Ishikawa (cell line): ENCODE results near the gene FAM3A.

Source experiments
- CEBPB ChIP-seq: IDR thresholded peaks from 2 replicates; pipeline ENCODE4 v1.6.1; 2012
- CREB1 ChIP-seq: IDR thresholded peaks from 2 replicates; pipeline ENCODE4 v1.6.1; 2012; ENCODE audit warnings: low read depth
- EGR1 ChIP-seq: IDR thresholded peaks from 2 replicates; pipeline ENCODE4 v1.6.1; 2012
- EP300 ChIP-seq: IDR thresholded peaks from 2 replicates; pipeline ENCODE4 v1.6.1; 2012; ENCODE audit warnings: borderline replicate concordance
- FOXM1 ChIP-seq: IDR thresholded peaks from 2 replicates; pipeline ENCODE4 v1.6.1; 2012; ENCODE audit warnings: low read depth, borderline replicate concordance
- MAX ChIP-seq: IDR thresholded peaks from 2 replicates; pipeline ENCODE4 v1.6.1; 2012
- NFIC ChIP-seq: IDR thresholded peaks from 2 replicates; pipeline ENCODE4 v1.6.1; 2012
- RAD21 ChIP-seq: IDR thresholded peaks from 2 replicates; pipeline ENCODE4 v1.6.1; 2012; ENCODE audit warnings: low read depth
- TAF1 ChIP-seq: IDR thresholded peaks from 2 replicates; pipeline ENCODE4 v1.6.1; 2012; ENCODE audit warnings: low read depth, mild to moderate bottlenecking
- TCF12 ChIP-seq: IDR thresholded peaks from 2 replicates; pipeline ENCODE4 v1.6.1; 2012; ENCODE audit warnings: low read depth
- TEAD4 ChIP-seq: IDR thresholded peaks from 2 replicates; pipeline ENCODE4 v1.6.1; 2012
- YY1 ChIP-seq: IDR thresholded peaks from 2 replicates; pipeline ENCODE4 v1.6.1; 2012; ENCODE audit warnings: low read depth
- ZBTB7A ChIP-seq: IDR thresholded peaks from 2 replicates; pipeline ENCODE4 v1.6.1; 2012; ENCODE audit warnings: low read depth
- TF ChIP-seq, protein P1 (sequence below): IDR thresholded peaks from 2 replicates; pipeline ENCODE4 v1.6.1; 2012; ENCODE audit warnings: low read depth, mild to moderate bottlenecking
- TF ChIP-seq, protein P2 (sequence below): IDR thresholded peaks from 2 replicates; pipeline ENCODE4 v1.6.1; 2012

The FAM3A gene

DNA sequence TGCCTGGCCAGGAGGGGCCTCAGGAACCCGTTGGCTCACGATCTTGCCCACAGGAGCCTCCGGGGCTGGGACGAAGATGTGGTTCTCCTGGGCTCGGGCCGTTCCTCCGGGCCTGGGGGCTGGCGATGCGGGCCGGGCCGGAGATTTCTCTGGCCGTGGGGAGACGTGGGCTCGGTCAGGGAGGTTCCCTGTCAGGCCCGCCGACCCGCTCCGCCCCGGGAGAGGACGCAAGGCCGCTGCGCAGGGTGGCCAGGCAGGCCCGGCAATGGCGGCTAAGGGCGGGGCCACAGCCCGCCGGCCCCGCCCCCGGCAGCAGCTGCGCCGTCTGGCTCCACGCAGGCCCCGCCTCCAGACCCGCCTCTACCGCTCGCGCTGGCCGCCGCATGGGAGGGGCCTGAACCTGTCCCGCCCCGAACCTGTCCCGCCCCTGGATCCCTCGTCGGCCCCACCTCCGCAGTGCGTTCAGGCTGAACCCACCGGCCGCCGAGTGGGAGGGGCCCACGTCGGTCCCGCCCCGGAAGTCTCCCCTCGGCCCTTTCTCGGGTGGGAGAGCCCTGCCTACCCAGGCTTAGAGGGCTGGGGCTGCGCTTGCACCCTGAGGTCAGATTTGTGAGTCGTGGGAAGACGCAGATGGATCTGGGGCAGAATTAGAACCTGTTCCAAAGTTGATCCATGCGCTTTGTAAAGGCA is at the start of gene FAM3A:
Gene FAM3A, minus strand, starts transcription at position 267 of the 690 bp plus-strand sequence. CDS start 460 bp downstream, outside the sequence.
- TF ChIP-seq YY1 (peak; percentile 81), TAF1 (peak; percentile 53; the same call in 1 of the 2 replicates), CEBPB (no peak), CREB1 (no peak), RAD21 (no peak), MAX (no peak), EGR1 (0 out of 2 replicates have a peak, but pooled peaks have one; percentile 26), FOXM1 (no peak)

DNA sequence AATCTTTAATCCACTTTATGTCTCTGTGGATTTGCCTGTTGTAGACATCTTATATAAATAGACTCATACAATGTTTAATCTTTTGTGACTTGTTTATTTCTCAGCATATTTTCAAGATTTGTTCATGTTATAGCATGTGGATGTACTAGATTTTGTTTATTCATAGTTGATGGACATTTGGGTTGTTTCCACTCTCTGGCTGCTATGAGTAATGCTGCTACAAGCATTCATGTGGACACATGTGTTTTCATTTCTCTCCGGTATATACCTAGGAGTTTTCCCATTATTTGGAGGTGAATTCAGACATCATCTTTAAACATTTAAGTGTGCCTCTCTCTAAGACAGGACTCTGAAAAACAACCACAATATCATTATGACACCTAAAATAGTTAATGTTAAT is 33.7 kb upstream of the FAM3A start:
- TF ChIP-seq CEBPB, result no peak
- no peak for TF ChIP-seq EP300
- TF ChIP-seq, protein P1, sequence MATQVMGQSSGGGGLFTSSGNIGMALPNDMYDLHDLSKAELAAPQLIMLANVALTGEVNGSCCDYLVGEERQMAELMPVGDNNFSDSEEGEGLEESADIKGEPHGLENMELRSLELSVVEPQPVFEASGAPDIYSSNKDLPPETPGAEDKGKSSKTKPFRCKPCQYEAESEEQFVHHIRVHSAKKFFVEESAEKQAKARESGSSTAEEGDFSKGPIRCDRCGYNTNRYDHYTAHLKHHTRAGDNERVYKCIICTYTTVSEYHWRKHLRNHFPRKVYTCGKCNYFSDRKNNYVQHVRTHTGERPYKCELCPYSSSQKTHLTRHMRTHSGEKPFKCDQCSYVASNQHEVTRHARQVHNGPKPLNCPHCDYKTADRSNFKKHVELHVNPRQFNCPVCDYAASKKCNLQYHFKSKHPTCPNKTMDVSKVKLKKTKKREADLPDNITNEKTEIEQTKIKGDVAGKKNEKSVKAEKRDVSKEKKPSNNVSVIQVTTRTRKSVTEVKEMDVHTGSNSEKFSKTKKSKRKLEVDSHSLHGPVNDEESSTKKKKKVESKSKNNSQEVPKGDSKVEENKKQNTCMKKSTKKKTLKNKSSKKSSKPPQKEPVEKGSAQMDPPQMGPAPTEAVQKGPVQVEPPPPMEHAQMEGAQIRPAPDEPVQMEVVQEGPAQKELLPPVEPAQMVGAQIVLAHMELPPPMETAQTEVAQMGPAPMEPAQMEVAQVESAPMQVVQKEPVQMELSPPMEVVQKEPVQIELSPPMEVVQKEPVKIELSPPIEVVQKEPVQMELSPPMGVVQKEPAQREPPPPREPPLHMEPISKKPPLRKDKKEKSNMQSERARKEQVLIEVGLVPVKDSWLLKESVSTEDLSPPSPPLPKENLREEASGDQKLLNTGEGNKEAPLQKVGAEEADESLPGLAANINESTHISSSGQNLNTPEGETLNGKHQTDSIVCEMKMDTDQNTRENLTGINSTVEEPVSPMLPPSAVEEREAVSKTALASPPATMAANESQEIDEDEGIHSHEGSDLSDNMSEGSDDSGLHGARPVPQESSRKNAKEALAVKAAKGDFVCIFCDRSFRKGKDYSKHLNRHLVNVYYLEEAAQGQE, result no peak
- TF ChIP-seq YY1, result no peak
- TF ChIP-seq CREB1, result no peak
- no peak for TF ChIP-seq EGR1
- TF ChIP-seq FOXM1, result no peak
- no peak for TF ChIP-seq NFIC
- no peak for TF ChIP-seq TAF1
- TF ChIP-seq, protein P2, sequence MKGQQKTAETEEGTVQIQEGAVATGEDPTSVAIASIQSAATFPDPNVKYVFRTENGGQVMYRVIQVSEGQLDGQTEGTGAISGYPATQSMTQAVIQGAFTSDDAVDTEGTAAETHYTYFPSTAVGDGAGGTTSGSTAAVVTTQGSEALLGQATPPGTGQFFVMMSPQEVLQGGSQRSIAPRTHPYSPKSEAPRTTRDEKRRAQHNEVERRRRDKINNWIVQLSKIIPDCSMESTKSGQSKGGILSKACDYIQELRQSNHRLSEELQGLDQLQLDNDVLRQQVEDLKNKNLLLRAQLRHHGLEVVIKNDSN, result no peak
- no peak for TF ChIP-seq MAX
- no peak for TF ChIP-seq RAD21
- TF ChIP-seq ZBTB7A, result no peak
- no peak for TF ChIP-seq TCF12
- no peak for TF ChIP-seq TEAD4

DNA sequence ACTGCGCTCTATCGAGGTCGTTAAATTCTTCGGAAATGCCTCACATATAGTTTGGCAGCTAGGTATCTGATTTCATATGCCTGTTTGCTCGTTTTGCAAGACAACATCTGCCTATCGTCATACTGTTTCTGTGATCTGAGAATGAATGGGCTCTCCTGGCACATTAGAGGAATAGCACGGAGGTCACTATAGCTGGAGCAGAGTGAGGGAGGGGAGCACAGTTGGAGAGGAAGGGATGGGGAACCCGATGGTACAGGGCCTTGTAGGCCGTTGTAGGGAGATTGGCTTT is 31.9 kb upstream of the FAM3A start:
- no peak for TF ChIP-seq MAX
- TF ChIP-seq NFIC, result no peak
- no peak for TF ChIP-seq FOXM1
- no peak for TF ChIP-seq EP300
- TF ChIP-seq CEBPB, result no peak
- TF ChIP-seq TAF1, result no peak
- no peak for TF ChIP-seq ZBTB7A
- TF ChIP-seq, protein P1, result no peak
- TF ChIP-seq YY1, result no peak
- no peak for TF ChIP-seq TEAD4
- TF ChIP-seq, protein P2, result no peak
- no peak for TF ChIP-seq CREB1
- TF ChIP-seq RAD21, result no peak

GRCh38 chrX:154547245-154548027 is 31.4 kb upstream of the FAM3A start, which contains the start of gene IKBKG:
Gene IKBKG (plus strand): TSS chrX:154547620. CDS start chrX:154552003, 4,383 bp downstream.
- TF ChIP-seq MAX (no peak), EGR1 (0 out of 2 replicates have a peak, but pooled peaks have one; percentile 15)
